Jurkat, Clone E6-1 (cell line): Measurements from ENCODE around the gene CAMK2D.
"Not testable (repeated sequence)": the region's sequence is repeated elsewhere in the genome, so short reads cannot be mapped to it uniquely, and the experiment has no call there.

Experiments used
- DNase-seq: peaks from one replicate; pipeline ENCODE4 v3.0.0-alpha.2; 2011; ENCODE audit warnings: low read depth, low spot score
- H3K4me3 ChIP-seq: 2 replicates; pipeline ENCODE4 v1.5.1; 2011; ENCODE audit warnings: mild to moderate bottlenecking, low read length, control low read depth, moderate library complexity

The CAMK2D gene

DNA sequence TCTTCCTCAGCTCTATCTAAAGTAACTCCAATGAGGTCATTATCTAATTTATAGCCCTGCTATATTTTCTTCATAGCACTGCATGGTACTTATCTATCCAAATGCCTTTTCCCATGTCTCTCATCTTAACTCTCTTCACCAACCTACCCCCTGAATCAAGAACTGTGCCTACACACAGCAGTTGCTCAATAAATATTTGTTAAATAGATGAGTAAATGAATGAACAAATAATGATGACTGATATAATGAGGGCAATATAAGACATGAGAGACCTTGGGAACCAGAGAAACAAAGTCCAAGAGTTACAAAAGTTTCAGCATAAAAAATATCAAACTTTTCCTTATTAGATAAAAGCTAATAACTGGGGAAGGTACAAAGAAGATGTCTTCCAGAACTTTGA, 19.6 kb downstream of the CAMK2D start:
- DNase-seq, result no peak
- H3K4me3 ChIP-seq, result no peak overlapping the region

DNA sequence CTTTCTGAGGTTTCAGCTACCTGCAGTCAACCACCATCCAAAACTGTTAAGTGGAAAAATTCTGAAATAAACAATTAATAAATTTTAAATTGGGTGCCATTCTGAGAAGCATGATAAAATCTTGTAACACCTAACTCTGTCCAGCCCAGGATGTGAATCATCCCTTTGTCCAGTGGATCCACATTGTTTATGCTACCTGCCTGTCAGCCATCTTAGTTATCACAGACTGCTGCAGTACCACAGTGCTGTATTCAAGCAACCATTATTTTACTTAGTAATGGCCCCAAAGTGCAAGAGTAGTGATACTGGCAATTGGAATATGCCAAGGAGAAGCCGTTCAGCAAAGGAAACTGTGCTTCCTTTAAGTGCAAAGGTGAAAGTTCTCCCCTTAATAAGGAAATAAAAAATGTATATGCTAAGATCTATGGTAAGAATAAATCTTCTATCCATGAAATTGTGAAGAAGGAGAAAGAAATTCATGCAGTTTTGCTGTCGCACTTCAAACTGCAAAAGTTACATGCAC, 20.6 kb downstream of the CAMK2D start:
- no peak for DNase-seq
- no peak overlapping the region for H3K4me3 ChIP-seq

DNA sequence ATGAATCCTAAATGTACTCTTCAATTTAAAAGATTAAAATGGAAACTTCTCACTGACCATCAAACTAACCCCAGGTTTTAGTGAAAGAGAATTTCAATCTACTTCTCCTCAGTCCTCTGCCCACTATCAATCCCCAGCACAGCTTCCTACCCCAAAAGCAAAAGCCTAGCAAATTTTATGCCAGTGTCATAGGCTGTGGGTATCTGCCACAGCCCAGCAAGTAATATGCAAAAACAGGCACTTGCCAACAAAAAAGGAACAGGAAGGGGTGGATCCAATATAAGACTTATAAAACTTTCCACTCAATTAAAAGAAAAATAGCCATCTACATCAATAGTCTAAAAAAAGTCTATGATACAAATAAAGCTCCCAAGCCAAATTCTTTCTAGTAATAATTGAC, 22.3 kb downstream of the CAMK2D start:
- no peak for DNase-seq
- no peak overlapping the region for H3K4me3 ChIP-seq

DNA sequence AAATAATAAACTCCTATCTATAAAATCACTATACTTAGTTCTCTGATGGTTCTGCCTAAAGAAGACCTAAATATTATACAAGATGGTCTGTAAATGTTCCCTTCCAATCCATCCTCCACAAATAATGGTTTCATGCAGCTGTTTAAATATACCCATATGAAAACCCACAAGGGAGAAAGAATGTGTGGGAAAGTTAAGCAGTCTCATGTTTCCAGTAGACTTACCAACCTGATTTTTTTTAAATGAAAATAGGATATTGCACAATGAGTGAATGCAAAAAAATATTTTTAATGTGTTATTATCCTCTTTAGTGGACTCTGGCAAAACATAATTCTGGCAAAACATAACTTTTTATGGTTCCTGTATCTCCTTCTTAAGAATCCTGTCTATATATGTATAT, 23.3 kb downstream of the CAMK2D start:
- DNase-seq, result no peak

DNA sequence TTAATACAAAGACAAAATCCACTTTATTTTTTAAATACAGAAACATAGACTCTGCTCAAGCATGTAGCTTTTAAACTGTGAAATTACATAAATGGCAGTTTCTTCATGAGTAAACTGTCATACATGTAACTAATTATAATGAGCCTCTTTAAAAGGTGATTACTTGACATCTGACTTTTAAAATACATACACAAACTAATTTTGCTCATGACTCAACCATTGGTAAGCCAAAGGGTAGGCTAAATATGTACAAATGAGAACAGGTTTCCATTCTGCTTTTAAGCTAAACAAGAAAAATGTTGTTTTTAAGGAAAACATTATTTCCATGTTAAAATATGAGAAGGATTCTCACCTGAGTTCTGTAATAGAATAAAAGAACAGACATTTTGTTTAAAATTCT, 27.9 kb downstream of the CAMK2D start:
- no peak overlapping the region for H3K4me3 ChIP-seq
- DNase-seq, result no peak

More for the DNA sequence above, 23.3 kb downstream of the CAMK2D start:
- no peak overlapping the region for H3K4me3 ChIP-seq

DNA sequence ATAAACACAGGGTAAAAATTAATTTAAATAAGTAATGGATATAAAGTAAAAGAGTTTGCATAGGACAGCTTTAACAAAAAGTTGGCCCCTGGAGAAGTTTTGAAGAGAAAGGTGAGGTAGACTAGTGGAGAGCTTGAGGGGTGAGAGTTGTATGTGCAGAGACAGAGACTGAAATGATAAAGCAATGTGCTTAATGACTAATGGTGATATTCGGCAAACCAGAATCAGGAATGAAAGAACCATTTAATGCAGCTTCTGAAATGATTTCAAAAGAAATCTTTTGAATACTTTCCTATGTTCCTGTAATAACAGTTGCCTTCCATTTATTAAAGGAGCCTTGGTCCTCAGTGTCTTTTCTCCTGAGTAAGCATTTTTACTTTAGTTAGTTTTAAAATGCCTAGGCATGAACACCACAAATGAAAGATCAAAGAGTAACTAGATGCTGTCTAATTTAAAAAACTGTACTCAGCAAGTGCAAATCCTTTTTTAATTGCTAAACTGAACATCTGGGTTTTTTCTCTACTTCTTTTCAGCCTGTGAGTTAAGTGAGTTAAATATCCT, 28.5 kb downstream of the CAMK2D start:
- H3K4me3 ChIP-seq, result no peak overlapping the region
- no peak for DNase-seq

DNA sequence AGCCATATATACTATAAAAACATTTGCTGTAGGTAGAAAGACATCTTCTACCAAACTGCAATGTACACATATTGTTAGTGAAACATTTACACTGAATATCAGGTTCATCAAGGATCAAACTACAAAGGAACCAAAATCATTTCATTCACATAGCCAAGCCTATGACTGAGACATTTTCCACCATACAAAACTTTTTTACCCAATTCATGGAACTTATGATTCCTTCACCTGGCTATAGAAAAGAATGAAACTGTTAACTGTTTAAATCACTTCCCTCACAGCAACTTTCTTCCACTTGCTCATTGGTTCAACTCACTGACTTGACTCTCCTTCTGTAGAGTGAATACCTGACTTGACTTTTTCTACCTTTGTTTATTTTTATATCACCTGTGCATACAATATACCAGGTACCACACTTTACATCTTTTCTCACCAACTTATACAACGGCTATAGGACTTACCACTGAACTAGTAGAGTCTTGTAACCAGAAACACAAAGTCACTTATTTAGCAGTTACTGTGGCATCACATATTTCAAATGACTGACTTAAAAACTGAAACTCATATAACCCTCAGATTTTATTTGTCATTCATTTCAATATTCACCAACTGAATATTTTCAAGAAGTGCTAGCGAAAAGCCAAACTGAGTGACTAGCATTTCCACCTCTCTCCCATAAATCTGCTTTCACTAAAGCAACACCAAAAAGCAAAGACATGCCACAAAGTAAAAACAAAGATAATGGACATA, 30.9 kb downstream of the CAMK2D start:
- no peak for DNase-seq
- H3K4me3 ChIP-seq, result no peak overlapping the region

DNA sequence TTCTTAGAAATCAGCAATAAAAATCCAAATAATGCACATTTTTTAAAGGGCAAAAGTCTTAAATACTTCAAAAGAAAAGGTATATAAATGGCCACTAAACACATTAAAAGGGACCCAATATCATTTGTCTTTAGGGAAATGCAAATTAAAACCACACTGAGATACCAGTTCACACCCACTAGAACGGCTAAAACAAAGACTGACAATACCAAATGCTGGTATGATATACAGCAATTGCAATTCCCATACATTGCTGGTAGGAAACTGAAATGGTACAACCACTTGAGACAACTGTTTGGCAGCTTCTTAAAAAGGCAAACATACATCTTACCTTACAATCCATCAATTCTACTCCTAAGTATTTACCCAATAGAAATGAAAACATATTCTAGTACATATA, 33.7 kb downstream of the CAMK2D start:
- no peak overlapping the region for H3K4me3 ChIP-seq
- no peak for DNase-seq

DNA sequence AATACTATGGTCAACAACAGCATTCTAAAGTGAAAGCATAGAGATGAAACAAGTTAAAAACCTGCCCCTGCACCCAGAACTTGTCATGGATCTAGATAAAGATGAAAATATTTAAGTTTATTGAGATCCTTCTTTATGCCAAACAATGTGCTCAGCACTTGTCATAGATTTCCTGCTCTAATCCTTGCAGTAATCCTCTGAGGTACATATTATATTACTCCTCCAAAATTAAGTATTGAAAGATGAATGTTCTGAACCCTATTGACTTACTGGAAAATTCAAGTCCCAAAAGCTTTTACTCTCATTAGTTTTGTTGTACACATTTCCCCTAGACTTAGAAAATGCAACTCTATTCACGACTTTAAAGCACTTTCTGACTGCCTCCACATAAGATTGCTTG, 35.6 kb downstream of the CAMK2D start:
- DNase-seq, result no peak
- H3K4me3 ChIP-seq, result no peak overlapping the region

DNA sequence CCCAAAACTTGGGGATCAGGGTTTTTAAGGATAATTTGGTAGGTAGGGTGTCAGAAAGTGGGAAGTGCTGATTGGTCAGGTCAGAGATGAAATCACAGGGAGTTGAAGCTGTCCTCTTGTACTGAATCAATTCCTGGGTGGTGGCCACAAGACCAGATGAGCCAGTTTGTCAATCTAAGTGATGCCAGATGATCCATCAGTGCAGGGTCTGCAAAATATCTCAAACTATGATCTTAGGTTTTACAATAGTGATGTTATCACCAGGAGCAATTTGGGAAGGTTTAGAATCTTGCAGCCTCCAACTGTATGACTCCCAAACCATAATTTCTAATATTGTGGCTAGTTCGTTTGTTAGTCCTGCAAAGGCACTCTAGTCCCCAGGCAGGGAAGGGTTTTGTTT, 43.3 kb downstream of the CAMK2D start:
- DNase-seq, result no peak
- no peak overlapping the region for H3K4me3 ChIP-seq

DNA sequence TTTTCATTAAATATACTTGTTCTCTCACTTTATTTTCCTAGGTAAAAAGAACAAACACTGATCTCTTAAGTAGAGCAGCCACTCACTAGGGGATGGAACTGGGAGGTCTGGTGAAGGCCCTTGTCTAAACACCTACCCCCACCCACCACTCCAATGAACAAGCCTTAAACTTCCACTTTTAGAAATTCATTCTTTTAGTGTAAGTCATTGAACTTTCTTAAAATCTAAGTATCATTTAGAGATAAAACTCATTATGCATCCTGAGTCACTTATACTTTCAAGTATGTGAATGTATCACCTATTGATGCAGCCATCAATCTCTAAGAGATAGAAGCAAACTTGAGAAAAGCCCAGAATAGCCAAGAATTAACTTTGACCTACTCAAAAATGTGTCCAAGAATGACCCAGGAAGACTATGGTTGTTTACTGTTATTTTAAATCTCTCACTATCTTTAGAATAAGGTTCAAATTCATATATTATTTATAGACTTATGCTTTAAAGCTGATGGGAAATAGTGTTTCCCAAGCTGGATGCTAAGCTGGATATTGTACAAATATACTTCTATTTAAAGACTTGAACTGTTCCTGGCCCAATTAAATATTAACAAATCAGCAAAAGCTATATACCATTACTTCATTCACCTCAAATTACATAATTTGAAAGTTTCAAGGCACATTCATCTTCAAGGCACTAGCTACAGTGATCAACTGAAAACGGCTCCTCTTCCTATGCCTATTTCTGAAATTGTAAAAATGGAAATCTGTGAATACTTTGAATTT, 49.5 kb downstream of the CAMK2D start:
- DNase-seq, result no peak
- H3K4me3 ChIP-seq, result no peak overlapping the region

DNA sequence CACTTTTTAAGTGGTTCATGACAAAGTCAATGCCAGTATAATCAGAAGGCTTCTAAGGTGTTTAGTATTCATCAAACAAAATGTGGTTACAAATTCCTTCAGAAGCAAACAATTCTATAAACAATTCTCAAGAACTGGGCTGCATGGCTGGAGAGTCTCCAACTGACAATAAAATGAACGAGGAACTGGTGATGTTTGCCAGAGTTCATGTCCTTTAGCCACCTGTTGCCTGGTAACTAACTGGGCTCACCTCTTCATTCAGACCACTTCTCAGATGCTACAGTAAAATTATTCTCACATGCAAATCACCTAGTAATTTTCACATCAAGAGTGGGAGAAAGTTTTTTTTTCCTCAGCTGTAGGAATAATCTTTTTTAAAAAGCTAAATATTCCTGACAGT, 53.3 kb downstream of the CAMK2D start:
- no peak overlapping the region for H3K4me3 ChIP-seq
- DNase-seq, result no peak

DNA sequence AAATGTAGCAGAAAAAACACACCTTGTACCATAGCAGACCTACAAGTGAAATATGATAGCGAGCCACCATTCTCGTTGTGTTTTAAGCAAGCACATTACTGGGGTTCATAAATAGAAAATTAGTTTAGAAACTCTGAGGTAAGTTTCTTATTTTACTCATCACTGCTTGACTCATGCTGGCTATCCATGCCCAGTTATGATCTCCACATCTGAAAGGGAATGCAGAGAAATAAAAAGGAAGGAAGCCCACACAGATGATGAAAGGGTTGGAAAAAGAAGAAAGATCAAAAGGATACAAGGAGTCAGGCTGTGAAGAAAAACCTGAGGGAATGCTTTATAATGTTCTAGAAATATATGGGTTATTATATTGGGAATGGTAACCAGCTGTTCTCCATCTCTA, 54.5 kb downstream of the CAMK2D start:
- DNase-seq, result no peak
- no peak overlapping the region for H3K4me3 ChIP-seq

DNA sequence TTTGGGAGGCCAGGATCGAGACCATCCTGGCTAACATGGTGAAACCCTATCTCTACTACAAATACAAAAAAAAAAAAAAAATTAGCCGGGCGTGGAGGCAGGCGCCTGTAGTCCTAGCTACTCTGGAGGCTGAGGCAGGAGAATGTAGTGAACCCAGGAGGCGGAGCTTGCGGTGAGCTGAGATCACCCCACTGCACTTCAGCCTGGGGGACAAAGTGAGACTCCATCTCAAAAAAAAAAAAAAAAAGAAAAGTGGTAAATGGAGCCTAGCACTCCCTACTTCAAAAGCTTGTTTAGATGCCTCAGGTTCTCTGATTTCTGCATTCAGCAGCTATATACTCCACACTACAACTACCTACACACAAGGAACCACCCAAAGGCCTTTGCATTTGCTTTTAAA, 56.4 kb downstream of the CAMK2D start:
- H3K4me3 ChIP-seq, DNase-seq: not testable (repeated sequence)

DNA sequence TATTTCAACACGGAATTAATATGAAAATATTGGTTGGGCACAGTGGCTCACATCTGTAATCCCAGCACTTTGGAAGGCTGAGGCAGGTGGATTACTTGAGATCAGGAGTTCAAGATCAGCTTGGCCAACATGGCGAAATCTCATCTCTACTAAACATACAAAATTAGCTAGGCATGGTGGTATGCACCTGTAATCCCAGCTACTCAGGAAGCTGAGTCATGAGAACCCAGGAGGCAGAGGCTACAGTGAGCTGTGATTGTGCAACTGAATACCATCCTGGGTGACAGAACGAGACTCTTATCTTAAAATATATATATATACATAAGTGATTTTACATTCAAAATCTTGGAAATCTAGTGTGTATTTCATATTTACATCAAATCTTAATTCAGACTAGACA, 58.9 kb downstream of the CAMK2D start:
- not testable (repeated sequence) for H3K4me3 ChIP-seq, DNase-seq

DNA sequence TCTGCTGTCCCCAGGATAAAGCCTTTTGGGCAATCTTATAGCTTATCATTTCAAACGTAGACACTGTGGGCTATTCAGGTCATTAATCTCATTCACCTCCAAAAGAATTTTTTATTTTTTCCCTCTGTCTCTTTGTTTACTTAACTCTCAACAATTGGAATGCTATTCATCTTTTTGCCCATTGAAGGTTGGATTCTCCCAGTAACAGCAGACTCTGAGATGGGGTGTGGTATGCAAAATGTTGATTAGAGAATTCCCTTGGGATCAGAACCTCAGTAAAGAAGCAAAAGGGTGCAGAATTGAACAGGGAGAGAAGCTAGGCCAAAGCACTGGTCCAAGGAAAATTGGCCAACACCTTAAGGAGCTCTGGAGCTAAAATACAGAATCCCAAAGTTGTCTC, 60.4 kb downstream of the CAMK2D start:
- no peak overlapping the region for H3K4me3 ChIP-seq

DNA sequence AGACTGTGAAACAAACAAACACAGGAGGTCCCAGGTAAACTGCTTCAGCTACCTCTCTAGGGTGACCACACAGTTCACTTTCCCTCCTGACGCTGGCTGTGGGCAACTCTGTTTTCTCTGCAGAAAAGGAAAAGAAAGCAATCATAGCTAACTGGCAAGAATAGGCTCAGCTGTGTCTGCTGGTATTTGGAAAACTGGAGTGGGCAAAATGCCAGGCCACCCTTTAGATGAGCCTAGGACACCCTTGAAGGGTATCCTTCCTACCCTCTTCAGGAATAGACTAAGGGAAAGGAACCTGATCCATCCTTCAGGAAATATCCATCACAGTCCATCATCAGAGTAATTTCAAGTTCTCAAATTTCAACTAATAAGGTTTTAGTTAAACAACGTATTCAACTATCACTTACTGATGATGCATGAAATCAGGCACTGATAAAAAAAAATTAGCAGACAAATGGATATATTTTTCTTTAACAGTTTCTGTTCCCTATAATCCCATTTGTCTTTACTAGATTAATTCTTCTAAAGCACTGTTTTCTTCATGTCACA, 60.9 kb downstream of the CAMK2D start:
- no peak overlapping the region for H3K4me3 ChIP-seq
- DNase-seq, result no peak

More for the DNA sequence above, 60.4 kb downstream of the CAMK2D start:
- no peak for DNase-seq

DNA sequence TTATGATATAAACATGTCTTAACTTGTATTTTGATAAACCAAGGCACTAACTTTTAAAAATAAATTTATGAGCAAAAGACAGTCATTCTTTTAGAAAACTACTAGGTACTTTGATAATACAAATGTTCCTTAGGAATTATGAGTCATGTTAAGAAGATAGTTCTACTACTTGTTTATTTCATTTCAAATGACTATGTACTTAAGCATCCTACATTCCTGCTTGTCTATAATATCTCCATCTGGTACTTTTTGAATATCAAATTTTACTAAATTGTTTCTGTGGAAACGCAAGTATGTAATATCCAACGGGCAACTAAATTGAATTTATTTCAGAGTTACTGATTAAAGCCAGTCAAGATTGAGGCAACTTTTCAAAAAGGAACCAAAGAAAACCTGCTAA, 61.8 kb downstream of the CAMK2D start:
- no peak for DNase-seq
- no peak overlapping the region for H3K4me3 ChIP-seq

DNA sequence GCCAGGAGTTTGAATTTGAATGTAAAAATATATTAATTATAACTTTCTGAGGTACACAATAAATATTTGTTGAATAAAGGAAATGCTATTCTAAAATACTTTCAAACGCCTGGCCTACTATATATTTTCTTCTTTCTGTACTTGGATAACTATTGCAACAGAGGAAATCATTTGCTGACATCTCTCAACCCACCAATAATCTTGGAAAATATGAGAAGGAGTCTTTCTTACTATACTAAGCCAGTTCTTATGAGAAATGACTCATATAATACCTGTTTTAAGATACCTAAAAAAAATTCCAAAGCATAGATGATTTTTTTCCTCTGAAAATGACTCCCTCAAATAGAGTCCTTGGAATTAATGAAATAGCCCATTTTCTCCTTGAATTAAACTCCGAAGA, 64.1 kb downstream of the CAMK2D start:
- DNase-seq, result no peak
- H3K4me3 ChIP-seq, result no peak overlapping the region
